ENCODE results near the gene COG1. TPM values are rescaled to one million over a fixed set of nuclear protein-coding genes. Genes with fewer than 3 reads are reported as not detected.

The COG1 gene
- total RNA-seq, 1 donor from 2014 or later: 28.5 TPM

Other genes with a start within 250 kb of the COG1 start
- 27.5 and 27.9 TPM in 2 replicates for gene SLC39A11, start 100.4 kb upstream of the COG1 start, total RNA-seq
- 0.02 TPM in 1 of 2 replicates, not detected in the other for gene SSTR2, start 28.0 kb upstream of the COG1 start, total RNA-seq
- gene CPSF4L, start 68.8 kb downstream of the COG1 start, total RNA-seq: not detected in 2 replicates
- 1.4 and 1.9 TPM in 2 replicates for gene CDC42EP4, start 118.9 kb downstream of the COG1 start, total RNA-seq